Right lobe of liver (tissue), 4 donors: Measurements from ENCODE around the gene APMAP.

ENCODE experiments used
- CTCF ChIP-seq, 4 donors: fragments of 200-600 bp in 3 of 4; fragments of 450-650 bp in 1 of 4; IDR thresholded peaks; one replicate each; pipeline versions ENCODE4 v1.5.1 to v1.8.0; 2016 to 2022; ENCODE audit warnings: antibody characterized with exemption in 4 of 4, mild to moderate bottlenecking in 2 of 4
- POLR2A ChIP-seq: fragments of 450-650 bp; IDR thresholded peaks from one replicate; pipeline ENCODE4 v1.6.1; 2017; ENCODE audit warnings: antibody characterized with exemption, mild to moderate bottlenecking
- donor health status: DM: no; HTN: no; CAD: no.
- donor health status: DM: no; HTN: no; CAD: no.
- donor health status: DM: no; HTN: yes; CAD: no.

DNA sequence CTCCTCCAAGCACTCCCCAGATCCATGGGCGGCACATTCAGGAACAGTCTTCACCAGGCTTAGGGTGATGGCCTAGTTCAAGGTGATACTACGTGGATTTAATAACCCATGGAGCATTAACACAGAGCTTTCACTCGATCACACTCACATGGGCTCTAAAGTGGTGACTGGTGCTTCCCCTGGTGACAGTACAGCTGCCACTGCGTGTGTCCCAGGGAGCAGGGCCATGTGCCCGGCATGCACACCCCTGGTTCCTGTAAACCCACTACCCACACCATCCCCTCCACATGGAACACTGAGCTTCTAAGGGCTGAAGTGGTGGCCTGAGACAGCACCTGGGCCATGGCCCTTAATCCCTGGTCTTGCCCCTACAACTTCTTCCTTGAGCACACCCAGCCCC, 27.8 kb upstream of the APMAP start:
- no peak for TF ChIP-seq CTCF (IDR thresholded peaks at IDR 0.05)
- TF ChIP-seq POLR2A = no peak
